BLaER1 treated with 17β-estradiol and CSF1 and Interleukin-3, amounts not matched to agents 10 nM and 100 nM (cell line): ENCODE data around the gene ASB2.
A peak's percentile ranks its signal among the peaks of the same experiment; 100 is the strongest.

Source experiments
- H3K27ac ChIP-seq, 11 experiments: shearing (Covaris generic); formaldehyde crosslinking; 2 replicates each; pipeline ENCODE4 v1.8.1; 2022
- H3K27me3 ChIP-seq, 11 experiments: shearing (Covaris generic); formaldehyde crosslinking; 2 replicates each; pipeline ENCODE4 v1.8.1; 2022
- H3K36me3 ChIP-seq, 11 experiments: shearing (Covaris generic); formaldehyde crosslinking; 2 replicates each; pipeline ENCODE4 v1.8.1; 2022
- H3K4me1 ChIP-seq, 10 experiments: shearing (Covaris generic); formaldehyde crosslinking; 2 replicates each; pipeline ENCODE4 v1.8.1; 2022
- H3K4me2 ChIP-seq, 11 experiments: shearing (Covaris generic); formaldehyde crosslinking; 2 replicates each; pipeline ENCODE4 v1.8.1; 2022
- H3K4me3 ChIP-seq, 10 experiments: shearing (Covaris generic); formaldehyde crosslinking; 2 replicates each; pipeline ENCODE4 v1.8.1; 2022
- H3K9ac ChIP-seq, 11 experiments: shearing (Covaris generic); formaldehyde crosslinking; 2 replicates each; pipeline ENCODE4 v1.8.1; 2022
- H3K9me3 ChIP-seq, 11 experiments: shearing (Covaris generic); formaldehyde crosslinking; replicated peaks in 1 of 11; 2 replicates each; pipeline ENCODE4 v1.8.1; 2022
- H4K20me1 ChIP-seq, 11 experiments: shearing (Covaris generic); formaldehyde crosslinking; 2 replicates each; pipeline ENCODE4 v1.8.1; 2022
- Cebpa-rat ChIP-seq, 11 experiments: shearing (Covaris generic); IDR thresholded peaks; 2 replicates each; pipeline ENCODE4 v1.8.1; 2022

ASB2 gene

DNA sequence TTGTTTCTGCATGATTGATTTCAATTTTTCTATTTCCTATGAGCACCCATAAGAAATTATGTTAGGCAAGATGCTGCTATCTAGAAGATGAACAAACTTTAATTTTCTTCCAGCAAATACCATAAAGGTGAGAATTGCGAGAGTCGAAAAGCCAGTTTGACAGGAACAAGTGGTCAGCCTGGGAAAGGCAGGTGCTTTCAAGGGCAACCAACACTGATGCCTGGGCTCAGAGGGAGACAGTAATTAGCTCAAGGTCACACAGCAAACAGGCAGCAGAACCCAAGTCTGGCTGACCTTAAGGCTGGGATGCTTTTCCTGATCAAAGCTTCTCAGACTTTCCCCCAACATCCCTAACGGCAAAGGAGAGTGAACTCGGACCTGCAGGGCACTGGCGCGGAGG is 43.0 kb upstream of the ASB2 start:
- Histone ChIP-seq H4K20me1 (peaks cover 0 to 10% (median 0%) of the 10 kb centered on the region in 11 experiments; a peak in 2 of 22 replicates), H3K4me1 (peaks cover 21 to 32% (median 24%) of the 10 kb centered on the region in 10 experiments), H3K4me2 (no peak overlapping the region), H3K36me3 (no peaks in the 10 kb centered on the region), H3K9me3 (no peaks in the 10 kb centered on the region), H3K9ac (no peak overlapping the region), H3K27me3 (no peaks in the 10 kb centered on the region; a peak in 1 of 22 replicates), H3K4me3 (no peak overlapping the region), H3K27ac (no peak overlapping the region)
- TF ChIP-seq Cebpa-rat (IDR thresholded peaks at IDR 0.05): no peak

DNA sequence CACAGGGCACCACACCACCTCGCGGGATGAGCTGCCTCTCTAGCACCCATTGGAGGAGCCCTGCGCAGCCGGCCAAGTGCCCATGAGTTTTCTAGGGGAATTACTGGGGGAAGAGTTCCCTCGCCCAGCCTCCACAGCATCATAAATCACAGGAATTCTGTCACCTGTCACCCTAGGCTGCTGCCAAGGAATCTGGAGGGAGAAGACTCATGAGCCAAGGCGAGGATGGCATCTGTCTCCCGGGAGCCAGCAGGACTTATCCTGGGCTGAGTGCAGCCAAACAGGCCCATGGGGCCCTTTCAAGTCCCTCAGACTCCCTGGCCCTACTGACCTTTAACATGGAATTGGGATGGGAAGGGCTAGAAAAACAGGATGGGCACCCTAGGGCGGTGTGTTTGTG is 41.9 kb upstream of the ASB2 start:
- peaks cover 21 to 30% (median 23%) of the 10 kb centered on the region in 10 experiments for H3K4me1 ChIP-seq
- peaks cover 0 to 10% (median 0%) of the 10 kb centered on the region in 11 experiments; a peak in 2 of 22 replicates for H4K20me1 ChIP-seq
- no peak for TF ChIP-seq Cebpa-rat (IDR thresholded peaks at IDR 0.05)
- no peak overlapping the region for H3K27ac ChIP-seq
- no peaks in the 10 kb centered on the region for H3K27me3 ChIP-seq
- no peaks in the 10 kb centered on the region for H3K36me3 ChIP-seq
- H3K4me2 ChIP-seq: no peak overlapping the region
- no peak overlapping the region for H3K4me3 ChIP-seq
- no peaks in the 10 kb centered on the region for H3K9me3 ChIP-seq
- no peak overlapping the region for H3K9ac ChIP-seq

DNA sequence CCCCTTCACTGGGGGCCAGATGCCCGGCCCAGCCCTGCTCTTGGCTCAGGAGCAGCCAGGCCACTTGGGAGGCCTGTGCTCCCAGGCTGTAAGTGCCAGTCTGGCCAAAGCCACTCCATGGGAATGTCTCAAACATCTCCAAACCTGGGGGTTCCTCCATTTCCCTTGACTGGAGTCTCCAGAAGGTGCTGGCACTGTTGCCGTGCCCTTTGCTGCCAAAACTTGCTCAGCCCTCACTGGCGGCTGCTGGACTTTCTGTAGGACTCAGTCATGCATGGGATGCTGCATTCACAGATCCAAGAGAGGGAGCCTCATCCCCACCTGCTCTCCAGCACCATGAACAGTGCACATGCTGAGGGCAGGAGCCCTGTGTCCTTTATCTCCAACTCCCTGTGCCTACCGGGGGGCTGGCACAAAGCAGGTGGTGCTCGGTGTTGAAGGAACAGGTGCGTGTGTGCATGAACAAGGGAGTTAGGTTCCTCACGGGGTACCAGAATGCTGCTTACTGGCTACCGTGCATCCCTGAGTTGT is 40.1 kb upstream of the ASB2 start:
- Histone ChIP-seq H3K9me3 (no peaks in the 10 kb centered on the region), H4K20me1 (peaks cover 0 to 8% (median 0%) of the 10 kb centered on the region in 11 experiments; a peak in 1 of 22 replicates), H3K27ac (no peak overlapping the region), H3K4me2 (no peak overlapping the region), H3K4me1 (peaks cover 14 to 21% (median 16%) of the 10 kb centered on the region in 10 experiments), H3K4me3 (no peak overlapping the region), H3K27me3 (no peaks in the 10 kb centered on the region), H3K36me3 (no peaks in the 10 kb centered on the region), H3K9ac (no peak overlapping the region)
- TF ChIP-seq Cebpa-rat (IDR thresholded peaks at IDR 0.05): no peak

DNA sequence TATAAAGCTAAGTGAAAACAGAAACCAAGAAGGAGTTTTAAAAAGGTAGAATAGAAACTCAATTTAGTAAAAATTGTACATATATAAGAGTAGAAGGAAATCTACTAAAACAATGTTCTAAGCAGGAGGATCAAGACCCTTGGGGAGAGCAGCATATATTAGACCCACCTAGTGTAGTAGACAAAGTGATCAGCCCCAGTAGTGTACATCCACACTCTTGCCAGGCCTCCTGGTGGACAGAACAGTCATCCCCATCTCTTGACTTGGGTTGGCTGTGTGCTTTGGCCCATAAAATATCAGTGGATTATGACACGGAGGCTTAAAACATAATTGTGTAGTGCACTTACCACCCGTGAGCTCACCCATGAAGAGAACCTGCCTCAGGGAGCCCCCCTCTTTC is 38.9 kb upstream of the ASB2 start:
- H3K4me2 ChIP-seq: no peak overlapping the region
- H3K4me1 ChIP-seq: peaks cover 10 to 25% (median 23%) of the 10 kb centered on the region in 10 experiments
- H3K4me3 ChIP-seq: no peak overlapping the region

DNA sequence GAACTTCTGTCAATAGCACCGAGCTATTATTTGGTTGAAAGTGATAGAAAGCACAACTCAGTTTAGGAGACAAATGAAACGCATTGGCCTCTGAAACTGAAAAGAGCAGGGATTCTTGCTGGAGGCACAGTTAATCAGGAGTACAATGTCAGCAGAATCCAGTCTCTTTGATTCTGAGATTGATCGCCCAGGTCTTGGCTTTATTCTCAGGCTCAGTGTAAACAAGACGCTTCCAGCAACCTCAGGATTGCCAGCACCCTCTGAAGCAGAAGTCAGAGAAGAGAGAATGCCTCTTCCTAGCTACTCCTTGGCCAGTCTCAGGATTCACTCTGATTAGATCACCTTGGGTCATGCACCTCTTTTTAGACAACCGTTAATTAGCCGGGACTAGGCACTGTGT is 38.0 kb upstream of the ASB2 start:
- Histone ChIP-seq H3K9me3 (no peaks in the 10 kb centered on the region), H3K9ac (no peak overlapping the region), H3K36me3 (no peaks in the 10 kb centered on the region), H3K27ac (no peak overlapping the region), H4K20me1 (no peaks in the 10 kb centered on the region), H3K4me2 (no peak overlapping the region), H3K27me3 (no peaks in the 10 kb centered on the region), H3K4me3 (no peak overlapping the region), H3K4me1 (peaks cover 16 to 33% (median 31%) of the 10 kb centered on the region in 10 experiments)
- TF ChIP-seq Cebpa-rat (IDR thresholded peaks at IDR 0.05): no peak

More for the DNA sequence above, 38.9 kb upstream of the ASB2 start:
- Histone ChIP-seq H3K9me3 (no peaks in the 10 kb centered on the region), H3K27me3 (no peaks in the 10 kb centered on the region), H4K20me1 (no peaks in the 10 kb centered on the region), H3K27ac (no peak overlapping the region), H3K36me3 (no peaks in the 10 kb centered on the region), H3K9ac (no peak overlapping the region)
- no peak for TF ChIP-seq Cebpa-rat (IDR thresholded peaks at IDR 0.05)

DNA sequence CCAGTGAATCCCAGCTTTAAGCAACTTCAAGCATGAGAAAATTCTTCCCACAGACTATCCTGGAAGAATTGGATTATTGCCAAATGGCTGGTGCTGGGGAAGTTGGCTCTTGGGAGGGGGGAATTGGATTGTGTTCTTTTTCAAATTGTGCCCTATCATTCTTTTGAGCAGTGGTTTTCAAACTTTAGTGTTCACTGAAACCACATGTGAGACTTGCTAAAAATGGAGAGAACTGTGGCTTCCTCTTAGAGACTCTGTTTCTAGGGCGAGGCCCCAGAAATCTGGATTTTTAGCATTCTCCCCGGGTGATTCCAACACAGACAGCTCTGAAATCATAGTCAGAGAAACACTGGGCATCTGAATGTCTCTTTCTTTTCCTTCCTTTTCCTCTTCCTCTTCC is 35.4 kb upstream of the ASB2 start:
- no peak for TF ChIP-seq Cebpa-rat (IDR thresholded peaks at IDR 0.05)
- H4K20me1 ChIP-seq: no peaks in the 10 kb centered on the region
- H3K27ac ChIP-seq: peak overlapping the region in 7 of 11 experiments; percentile 1 to 57 (median 32); a peak in 7 of 22 replicates
- peak overlapping the region; percentile 67 to 84 (median 75) for H3K4me2 ChIP-seq
- H3K9ac ChIP-seq: peak overlapping the region in 3 of 11 experiments; percentile 4 to 29 (median 16); a peak in 2 of 22 replicates
- H3K27me3 ChIP-seq: no peaks in the 10 kb centered on the region
- no peaks in the 10 kb centered on the region for H3K36me3 ChIP-seq
- no peak overlapping the region; a peak in 1 of 20 replicates for H3K4me3 ChIP-seq
- H3K4me1 ChIP-seq: peaks cover 16 to 38% (median 34%) of the 10 kb centered on the region in 10 experiments
- H3K9me3 ChIP-seq: no peaks in the 10 kb centered on the region

DNA sequence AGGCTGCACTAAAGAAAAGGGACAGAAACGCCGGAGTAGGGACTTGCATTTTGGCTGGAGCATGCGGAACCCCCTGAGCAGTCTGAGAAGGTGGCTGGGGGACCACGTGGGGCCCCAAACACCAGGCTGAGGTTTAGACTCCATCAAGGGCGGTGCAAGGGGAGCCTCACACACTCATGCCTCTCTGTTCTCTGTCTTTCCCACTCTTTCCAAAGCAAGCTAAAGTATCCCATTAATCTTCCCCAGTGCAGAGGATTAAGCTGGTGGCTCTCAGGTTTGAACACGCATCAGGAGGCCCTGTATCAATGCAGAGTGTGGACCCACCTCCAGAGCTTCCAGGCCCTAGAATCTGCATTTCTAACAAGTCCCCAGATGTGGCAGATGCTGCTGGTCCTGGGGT is 34.3 kb upstream of the ASB2 start:
- Histone ChIP-seq H3K27ac (no peak overlapping the region), H3K9ac (no peak overlapping the region), H3K4me2 (peak overlapping the region in 9 of 11 experiments; percentile 71 to 84 (median 75); a peak in 17 of 22 replicates), H3K9me3 (no peaks in the 10 kb centered on the region), H3K36me3 (no peaks in the 10 kb centered on the region), H3K27me3 (no peaks in the 10 kb centered on the region), H3K4me1 (peaks cover 16 to 38% (median 34%) of the 10 kb centered on the region in 10 experiments), H4K20me1 (no peaks in the 10 kb centered on the region), H3K4me3 (no peak overlapping the region)
- no peak for TF ChIP-seq Cebpa-rat (IDR thresholded peaks at IDR 0.05)

DNA sequence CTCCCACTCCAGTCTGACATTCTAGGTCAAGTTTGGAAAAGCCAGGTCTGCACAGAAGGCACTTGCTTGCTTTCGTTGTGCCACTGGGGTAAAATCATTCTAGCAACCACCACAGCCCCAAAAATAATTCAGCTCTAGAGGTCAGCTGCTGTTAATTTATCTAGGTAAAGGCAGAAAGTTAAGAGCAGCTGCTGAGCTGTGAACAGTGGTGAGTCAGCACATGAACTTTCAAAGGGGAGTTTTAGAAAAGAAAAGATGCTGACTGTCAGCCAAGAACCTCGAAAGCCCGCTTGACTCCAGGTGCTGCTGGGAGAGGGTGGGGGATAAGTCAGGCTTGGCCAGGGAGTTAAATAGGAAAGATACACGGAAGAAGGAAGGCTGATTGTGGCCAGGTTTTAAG is 33.4 kb upstream of the ASB2 start:
- H3K9ac ChIP-seq: peak overlapping the region in 1 of 11 experiments; percentile 16; a peak in 1 of 22 replicates
- H3K4me1 ChIP-seq: peaks cover 16 to 38% (median 34%) of the 10 kb centered on the region in 10 experiments
- no peaks in the 10 kb centered on the region for H3K9me3 ChIP-seq
- H3K27me3 ChIP-seq: no peaks in the 10 kb centered on the region
- no peak overlapping the region for H3K27ac ChIP-seq
- no peak for TF ChIP-seq Cebpa-rat (IDR thresholded peaks at IDR 0.05)
- no peaks in the 10 kb centered on the region for H3K36me3 ChIP-seq
- no peaks in the 10 kb centered on the region for H4K20me1 ChIP-seq
- H3K4me2 ChIP-seq: peak overlapping the region in 10 of 11 experiments; percentile 11 to 84 (median 72); a peak in 17 of 22 replicates
- H3K4me3 ChIP-seq: no peak overlapping the region

DNA sequence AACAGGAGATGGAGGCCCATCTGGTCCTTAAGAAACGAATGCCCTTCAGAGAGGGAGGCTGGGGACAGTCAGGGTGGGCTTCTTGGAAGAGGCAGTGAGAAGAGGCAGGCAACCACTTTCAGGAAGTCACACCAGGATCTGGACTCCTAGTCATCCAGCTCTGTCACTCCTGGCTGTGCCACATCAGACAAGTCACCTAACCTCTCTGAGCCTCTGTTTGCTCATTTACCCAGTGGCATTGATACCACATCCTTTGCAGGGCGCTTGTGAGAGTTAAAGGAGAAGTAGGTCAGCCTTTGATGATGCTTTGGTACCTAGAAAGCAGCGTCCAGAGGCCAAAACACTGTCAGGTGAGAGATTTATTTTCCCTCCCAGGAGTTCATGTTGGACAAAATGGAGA is 31.9 kb upstream of the ASB2 start:
- no peak for TF ChIP-seq Cebpa-rat (IDR thresholded peaks at IDR 0.05)
- no peaks in the 10 kb centered on the region for H3K9me3 ChIP-seq

More for the DNA sequence above, 31.9 kb upstream of the ASB2 start:
- no peak overlapping the region for H3K27ac ChIP-seq
- no peak overlapping the region for H3K4me2 ChIP-seq
- no peaks in the 10 kb centered on the region for H3K36me3 ChIP-seq
- H3K4me3 ChIP-seq: no peak overlapping the region
- no peaks in the 10 kb centered on the region; a peak in 1 of 22 replicates for H4K20me1 ChIP-seq
- H3K27me3 ChIP-seq: no peaks in the 10 kb centered on the region
- peaks cover 16 to 38% (median 34%) of the 10 kb centered on the region in 10 experiments for H3K4me1 ChIP-seq
- no peak overlapping the region for H3K9ac ChIP-seq
